ENCODE data around the gene SAMD15. TPM values are rescaled to one million over a fixed set of nuclear protein-coding genes. Genes with fewer than 3 reads are reported as not detected.

Gene SAMD15
- total RNA-seq, result 3.1 TPM in 2 replicates

DNA sequence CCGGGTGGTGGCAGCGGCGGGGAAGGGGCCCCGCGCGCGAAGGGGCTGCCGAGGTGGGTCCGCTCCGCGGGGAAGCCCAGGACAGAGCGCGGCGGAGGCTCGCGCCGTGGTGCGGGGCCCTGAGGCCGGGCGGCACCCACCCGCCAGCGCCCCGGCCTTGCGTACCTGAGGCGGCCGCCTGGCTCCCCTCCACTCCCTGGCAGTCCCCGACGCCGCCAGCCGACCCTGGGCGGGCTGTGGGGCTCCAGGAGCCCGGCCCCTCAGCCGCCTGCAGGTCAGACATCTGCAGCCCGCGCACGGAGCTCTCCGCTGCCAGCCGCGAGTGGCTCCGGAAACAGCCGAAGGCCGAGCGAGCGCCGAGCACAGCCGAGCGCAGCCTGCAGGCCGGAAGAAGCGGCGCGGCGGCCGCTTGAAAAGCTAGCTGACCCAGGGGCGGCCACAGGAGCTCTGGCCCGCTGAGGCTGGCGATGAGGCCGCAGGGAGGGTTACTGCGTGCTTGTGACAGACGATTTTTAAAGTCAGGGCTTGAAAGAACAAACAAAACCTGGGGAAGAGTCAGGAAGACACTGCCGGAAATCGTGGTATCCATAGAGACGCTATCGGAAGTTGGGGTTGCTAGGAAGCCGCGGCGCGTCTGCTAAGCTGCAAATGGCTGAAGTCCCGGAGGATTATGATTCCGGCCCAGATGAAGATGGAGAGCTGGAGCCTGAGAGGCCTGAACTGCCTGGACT, at the start of gene SAMD15, which contains the start of gene TMED8:
Gene SAMD15 (plus strand): TSS at position 609 of the 731 bp plus-strand sequence. CDS start 40 bp downstream, at position 649.
Gene TMED8 (minus strand): TSS at position 324 of the 731 bp plus-strand sequence. CDS start 41 bp downstream, at position 283.

DNA sequence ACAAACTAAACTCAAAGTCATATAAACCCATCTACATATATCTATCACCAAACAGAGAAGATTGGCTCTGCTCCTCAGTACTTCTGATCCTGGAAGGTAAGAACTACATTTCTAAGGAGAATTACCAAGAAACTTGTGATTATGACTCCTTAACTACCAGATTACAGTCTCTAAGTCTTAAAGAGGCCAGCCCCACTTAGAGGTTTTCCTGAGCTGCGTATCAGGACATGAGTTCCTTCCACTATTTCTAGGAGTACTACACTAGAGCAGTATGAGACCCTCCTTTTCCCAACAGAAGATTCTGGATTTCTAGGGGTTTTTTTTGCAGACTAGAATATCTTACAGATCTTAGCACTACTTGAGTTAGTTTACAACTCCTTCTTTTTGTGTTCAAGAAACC, 46.2 kb downstream of the SAMD15 start, which contains the start of gene NOXRED1:
Gene NOXRED1 (minus strand): TSS at position 101 of the 400 bp plus-strand sequence. CDS start 634 bp downstream, outside the sequence.

Other genes starting within 250 kb of the SAMD15 start
- not detected in 2 replicates for gene ZDHHC22, start 235.6 kb upstream of the SAMD15 start, total RNA-seq
- 0.65 and 0.71 TPM in 2 replicates for gene TMEM63C, start 195.6 kb upstream of the SAMD15 start, total RNA-seq
- not detected in 2 replicates for gene NGB, start 106.2 kb upstream of the SAMD15 start, total RNA-seq
- gene POMT2, start 56.5 kb upstream of the SAMD15 start, total RNA-seq, result 9.0 and 9.9 TPM in 2 replicates
- 24.4 and 48.8 TPM in 2 replicates for gene GSTZ1, start 56.3 kb upstream of the SAMD15 start, total RNA-seq
- 9.7 and 9.8 TPM in 2 replicates for gene TMED8, start 285 bp upstream of the SAMD15 start, total RNA-seq
- gene NOXRED1, start 46.1 kb downstream of the SAMD15 start, total RNA-seq, result 0.09 and 0.14 TPM in 2 replicates
- 27.7 and 27.8 TPM in 2 replicates for gene VIPAS39, start 80.2 kb downstream of the SAMD15 start, total RNA-seq
- 95.4 and 136 TPM in 2 replicates for gene AHSA1, start 80.7 kb downstream of the SAMD15 start, total RNA-seq
- 0.14 and 0.55 TPM in 2 replicates for gene ISM2, start 121.4 kb downstream of the SAMD15 start, total RNA-seq
- gene SPTLC2, start 239.3 kb downstream of the SAMD15 start, total RNA-seq, result 15.8 and 17.5 TPM in 2 replicates